SK-N-SH (cell line): ENCODE data around the gene RNF212B. TPM values are rescaled to one million over a fixed set of nuclear protein-coding genes. Genes with fewer than 3 reads are reported as not detected.

Experiments used
- JUND ChIP-seq: IDR thresholded peaks from 2 replicates; pipeline ENCODE4 v1.4.0; 2012
- MEF2A ChIP-seq: IDR thresholded peaks from 2 replicates; pipeline ENCODE4 v1.4.0; 2012; ENCODE audit warnings: low read depth, borderline replicate concordance
- RFX5 ChIP-seq: IDR thresholded peaks from 2 replicates; pipeline ENCODE4 v1.6.1; 2012; ENCODE audit warnings: mild to moderate bottlenecking, improper control_type of control experiment, low read length
- SMC3 ChIP-seq: IDR thresholded peaks from 2 replicates; pipeline ENCODE4 v1.6.1; 2012; ENCODE audit warnings: low read depth, low read length, improper control_type of control experiment
- TAF1 ChIP-seq: IDR thresholded peaks from 2 replicates; pipeline ENCODE4 v1.6.1; 2012; ENCODE audit warnings: low read depth, mild to moderate bottlenecking, low read length, moderate library complexity, borderline replicate concordance
- TCF12 ChIP-seq: IDR thresholded peaks from 2 replicates; pipeline ENCODE4 v1.4.0; 2012
- YY1 ChIP-seq: IDR thresholded peaks from 2 replicates; pipeline ENCODE4 v1.4.0; 2012; ENCODE audit warnings: low read depth, mild to moderate bottlenecking
- polyA plus RNA-seq, 3 experiments: library from polyadenylated mRNA; depleted of rRNA; stranded (reverse); fragments of >200 nt; gene quantifications; 2 replicates each; pipeline ENCODE4 v1.2.3, GENCODE V29; 2012
- TF ChIP-seq, protein P1 (sequence below): IDR thresholded peaks from 2 replicates; pipeline ENCODE4 v1.4.0; 2012; ENCODE audit warnings: low read depth, borderline replicate concordance
- TF ChIP-seq, protein P2 (sequence below): fragments of 150-350 bp; IDR thresholded peaks from 2 replicates; pipeline ENCODE4 v1.6.1; 2017; ENCODE audit warnings: antibody characterized with exemption, low read length, low read depth, borderline replicate concordance
- TF ChIP-seq, protein P3 (sequence below): IDR thresholded peaks from 2 replicates; pipeline ENCODE4 v1.6.1; 2012; ENCODE audit warnings: mild to moderate bottlenecking, low read depth, low read length, moderate library complexity
- TF ChIP-seq, protein P4 (sequence below): IDR thresholded peaks from 2 replicates; pipeline ENCODE4 v1.4.0; 2012; ENCODE audit warnings: low read depth, borderline replicate concordance

Gene RNF212B
- polyA plus RNA-seq, 1 of the 3 experiments (the other 2 are of a cell fraction): not detected

DNA sequence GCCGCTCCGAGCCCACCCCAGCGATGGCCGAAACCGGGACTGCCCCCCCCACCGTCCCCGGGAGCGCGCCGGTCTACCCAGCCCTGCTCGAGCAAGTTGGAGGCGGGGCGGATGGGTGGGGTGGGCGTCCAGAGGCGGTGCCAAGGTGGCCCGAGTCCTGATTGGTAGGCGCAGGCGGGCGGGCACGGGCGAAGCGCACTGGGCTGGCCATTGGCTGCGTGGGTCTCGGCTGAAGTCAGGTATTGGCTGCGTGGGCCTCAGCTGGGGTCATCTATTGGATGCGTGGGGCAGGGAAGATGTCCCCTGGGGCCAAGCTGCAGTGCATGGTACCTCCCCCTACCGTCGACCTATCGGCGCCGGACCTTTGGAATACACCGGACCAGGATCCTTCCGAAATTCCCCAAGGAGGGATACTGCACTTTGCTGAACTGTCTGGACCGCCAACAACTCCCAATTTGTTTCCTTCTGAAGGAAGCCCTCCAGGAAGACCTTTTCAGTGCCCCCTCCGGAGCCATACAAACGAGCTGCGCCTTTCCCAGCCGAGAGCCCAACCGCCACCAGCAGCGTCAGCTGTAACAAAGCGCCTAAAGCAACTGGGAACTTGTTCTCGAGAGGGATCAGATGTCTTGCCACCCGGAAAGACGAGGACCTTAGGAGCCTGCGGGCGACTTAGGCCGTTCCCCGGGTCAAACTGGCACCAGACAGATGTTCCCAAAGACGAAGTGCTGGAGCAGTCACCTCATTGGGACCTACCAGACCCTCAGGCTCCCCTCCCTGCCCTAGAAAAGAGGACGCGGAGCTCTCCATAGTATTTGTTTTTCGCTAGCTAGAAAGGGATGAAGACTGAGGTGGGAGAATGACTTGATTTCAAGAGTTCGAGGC lies 48.5 kb downstream of the RNF212B start, which contains the start of gene HOMEZ (continued):
- TF ChIP-seq, protein P1, sequence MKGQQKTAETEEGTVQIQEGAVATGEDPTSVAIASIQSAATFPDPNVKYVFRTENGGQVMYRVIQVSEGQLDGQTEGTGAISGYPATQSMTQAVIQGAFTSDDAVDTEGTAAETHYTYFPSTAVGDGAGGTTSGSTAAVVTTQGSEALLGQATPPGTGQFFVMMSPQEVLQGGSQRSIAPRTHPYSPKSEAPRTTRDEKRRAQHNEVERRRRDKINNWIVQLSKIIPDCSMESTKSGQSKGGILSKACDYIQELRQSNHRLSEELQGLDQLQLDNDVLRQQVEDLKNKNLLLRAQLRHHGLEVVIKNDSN: no peak
- TF ChIP-seq JUND (no peak), TCF12 (no peak), YY1 (no peak), SMC3 (no peak), TAF1 (peak; percentile 41), RFX5 (peak; percentile 80), MEF2A (no peak)
- TF ChIP-seq, protein P2, sequence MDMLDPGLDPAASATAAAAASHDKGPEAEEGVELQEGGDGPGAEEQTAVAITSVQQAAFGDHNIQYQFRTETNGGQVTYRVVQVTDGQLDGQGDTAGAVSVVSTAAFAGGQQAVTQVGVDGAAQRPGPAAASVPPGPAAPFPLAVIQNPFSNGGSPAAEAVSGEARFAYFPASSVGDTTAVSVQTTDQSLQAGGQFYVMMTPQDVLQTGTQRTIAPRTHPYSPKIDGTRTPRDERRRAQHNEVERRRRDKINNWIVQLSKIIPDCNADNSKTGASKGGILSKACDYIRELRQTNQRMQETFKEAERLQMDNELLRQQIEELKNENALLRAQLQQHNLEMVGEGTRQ: no peak
- TF ChIP-seq, protein P3, sequence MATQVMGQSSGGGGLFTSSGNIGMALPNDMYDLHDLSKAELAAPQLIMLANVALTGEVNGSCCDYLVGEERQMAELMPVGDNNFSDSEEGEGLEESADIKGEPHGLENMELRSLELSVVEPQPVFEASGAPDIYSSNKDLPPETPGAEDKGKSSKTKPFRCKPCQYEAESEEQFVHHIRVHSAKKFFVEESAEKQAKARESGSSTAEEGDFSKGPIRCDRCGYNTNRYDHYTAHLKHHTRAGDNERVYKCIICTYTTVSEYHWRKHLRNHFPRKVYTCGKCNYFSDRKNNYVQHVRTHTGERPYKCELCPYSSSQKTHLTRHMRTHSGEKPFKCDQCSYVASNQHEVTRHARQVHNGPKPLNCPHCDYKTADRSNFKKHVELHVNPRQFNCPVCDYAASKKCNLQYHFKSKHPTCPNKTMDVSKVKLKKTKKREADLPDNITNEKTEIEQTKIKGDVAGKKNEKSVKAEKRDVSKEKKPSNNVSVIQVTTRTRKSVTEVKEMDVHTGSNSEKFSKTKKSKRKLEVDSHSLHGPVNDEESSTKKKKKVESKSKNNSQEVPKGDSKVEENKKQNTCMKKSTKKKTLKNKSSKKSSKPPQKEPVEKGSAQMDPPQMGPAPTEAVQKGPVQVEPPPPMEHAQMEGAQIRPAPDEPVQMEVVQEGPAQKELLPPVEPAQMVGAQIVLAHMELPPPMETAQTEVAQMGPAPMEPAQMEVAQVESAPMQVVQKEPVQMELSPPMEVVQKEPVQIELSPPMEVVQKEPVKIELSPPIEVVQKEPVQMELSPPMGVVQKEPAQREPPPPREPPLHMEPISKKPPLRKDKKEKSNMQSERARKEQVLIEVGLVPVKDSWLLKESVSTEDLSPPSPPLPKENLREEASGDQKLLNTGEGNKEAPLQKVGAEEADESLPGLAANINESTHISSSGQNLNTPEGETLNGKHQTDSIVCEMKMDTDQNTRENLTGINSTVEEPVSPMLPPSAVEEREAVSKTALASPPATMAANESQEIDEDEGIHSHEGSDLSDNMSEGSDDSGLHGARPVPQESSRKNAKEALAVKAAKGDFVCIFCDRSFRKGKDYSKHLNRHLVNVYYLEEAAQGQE: no peak; the same call in 1 of the 2 replicates
- TF ChIP-seq, protein P4, sequence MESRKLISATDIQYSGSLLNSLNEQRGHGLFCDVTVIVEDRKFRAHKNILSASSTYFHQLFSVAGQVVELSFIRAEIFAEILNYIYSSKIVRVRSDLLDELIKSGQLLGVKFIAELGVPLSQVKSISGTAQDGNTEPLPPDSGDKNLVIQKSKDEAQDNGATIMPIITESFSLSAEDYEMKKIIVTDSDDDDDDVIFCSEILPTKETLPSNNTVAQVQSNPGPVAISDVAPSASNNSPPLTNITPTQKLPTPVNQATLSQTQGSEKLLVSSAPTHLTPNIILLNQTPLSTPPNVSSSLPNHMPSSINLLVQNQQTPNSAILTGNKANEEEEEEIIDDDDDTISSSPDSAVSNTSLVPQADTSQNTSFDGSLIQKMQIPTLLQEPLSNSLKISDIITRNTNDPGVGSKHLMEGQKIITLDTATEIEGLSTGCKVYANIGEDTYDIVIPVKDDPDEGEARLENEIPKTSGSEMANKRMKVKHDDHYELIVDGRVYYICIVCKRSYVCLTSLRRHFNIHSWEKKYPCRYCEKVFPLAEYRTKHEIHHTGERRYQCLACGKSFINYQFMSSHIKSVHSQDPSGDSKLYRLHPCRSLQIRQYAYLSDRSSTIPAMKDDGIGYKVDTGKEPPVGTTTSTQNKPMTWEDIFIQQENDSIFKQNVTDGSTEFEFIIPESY: no peak
